Fibroblast of villous mesenchyme (primary cell): ENCODE data around the gene C7orf57. TPM values are rescaled to one million over a fixed set of nuclear protein-coding genes. Genes with fewer than 3 reads are reported as not detected.

ENCODE experiments used
- DNase-seq: peaks from one replicate; pipeline ENCODE4 v3.0.0-alpha.2; 2010; ENCODE audit warnings: low read depth
- H3K4me3 ChIP-seq: 2 replicates; pipeline ENCODE4 v1.5.1; 2011; ENCODE audit warnings: low read depth, mild to moderate bottlenecking, low read length
- total RNA-seq: library from RNA; depleted of rRNA; stranded (reverse); fragments of >200 nt; gene quantifications from 2 replicates; pipeline ENCODE4 v1.2.3, GENCODE V29; 2012
- TF ChIP-seq, protein P1 (sequence below): IDR thresholded peaks from 2 replicates; pipeline ENCODE4 v1.5.1; 2012; ENCODE audit warnings: low read depth, mild to moderate bottlenecking, low read length; ENCODE audit not compliant: insufficient read depth

Gene C7orf57
- total RNA-seq, 1 donor: 0.43 TPM

DNA sequence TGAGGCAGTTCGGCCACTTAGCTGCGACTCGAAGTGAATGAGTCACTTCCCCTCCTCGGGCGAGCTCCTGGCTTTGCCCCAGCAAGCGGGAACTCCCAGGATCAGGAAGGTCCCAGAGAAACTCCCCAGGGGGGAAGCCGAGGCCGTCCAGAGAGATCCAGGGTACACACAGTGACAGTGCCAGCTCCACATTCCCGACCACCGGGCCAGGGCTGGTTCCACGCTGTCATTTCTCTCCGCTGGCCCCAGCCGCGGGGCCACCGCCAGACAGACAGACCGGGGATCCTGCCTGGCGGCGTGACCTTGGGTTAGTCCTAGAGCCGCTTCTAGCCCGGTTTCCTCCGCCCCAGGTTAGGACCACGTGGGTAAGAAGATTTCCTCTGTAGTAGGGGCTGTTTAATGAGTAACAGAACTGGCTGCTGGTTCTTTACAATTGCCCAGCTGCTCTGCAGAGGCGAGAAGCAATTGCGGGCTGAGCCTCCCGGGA, 53.3 kb downstream of the C7orf57 start:
- TF ChIP-seq, protein P1, sequence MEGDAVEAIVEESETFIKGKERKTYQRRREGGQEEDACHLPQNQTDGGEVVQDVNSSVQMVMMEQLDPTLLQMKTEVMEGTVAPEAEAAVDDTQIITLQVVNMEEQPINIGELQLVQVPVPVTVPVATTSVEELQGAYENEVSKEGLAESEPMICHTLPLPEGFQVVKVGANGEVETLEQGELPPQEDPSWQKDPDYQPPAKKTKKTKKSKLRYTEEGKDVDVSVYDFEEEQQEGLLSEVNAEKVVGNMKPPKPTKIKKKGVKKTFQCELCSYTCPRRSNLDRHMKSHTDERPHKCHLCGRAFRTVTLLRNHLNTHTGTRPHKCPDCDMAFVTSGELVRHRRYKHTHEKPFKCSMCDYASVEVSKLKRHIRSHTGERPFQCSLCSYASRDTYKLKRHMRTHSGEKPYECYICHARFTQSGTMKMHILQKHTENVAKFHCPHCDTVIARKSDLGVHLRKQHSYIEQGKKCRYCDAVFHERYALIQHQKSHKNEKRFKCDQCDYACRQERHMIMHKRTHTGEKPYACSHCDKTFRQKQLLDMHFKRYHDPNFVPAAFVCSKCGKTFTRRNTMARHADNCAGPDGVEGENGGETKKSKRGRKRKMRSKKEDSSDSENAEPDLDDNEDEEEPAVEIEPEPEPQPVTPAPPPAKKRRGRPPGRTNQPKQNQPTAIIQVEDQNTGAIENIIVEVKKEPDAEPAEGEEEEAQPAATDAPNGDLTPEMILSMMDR: no peak
- peak; percentile 98 for DNase-seq
- peak overlapping the region; percentile 91 for H3K4me3 ChIP-seq

DNA sequence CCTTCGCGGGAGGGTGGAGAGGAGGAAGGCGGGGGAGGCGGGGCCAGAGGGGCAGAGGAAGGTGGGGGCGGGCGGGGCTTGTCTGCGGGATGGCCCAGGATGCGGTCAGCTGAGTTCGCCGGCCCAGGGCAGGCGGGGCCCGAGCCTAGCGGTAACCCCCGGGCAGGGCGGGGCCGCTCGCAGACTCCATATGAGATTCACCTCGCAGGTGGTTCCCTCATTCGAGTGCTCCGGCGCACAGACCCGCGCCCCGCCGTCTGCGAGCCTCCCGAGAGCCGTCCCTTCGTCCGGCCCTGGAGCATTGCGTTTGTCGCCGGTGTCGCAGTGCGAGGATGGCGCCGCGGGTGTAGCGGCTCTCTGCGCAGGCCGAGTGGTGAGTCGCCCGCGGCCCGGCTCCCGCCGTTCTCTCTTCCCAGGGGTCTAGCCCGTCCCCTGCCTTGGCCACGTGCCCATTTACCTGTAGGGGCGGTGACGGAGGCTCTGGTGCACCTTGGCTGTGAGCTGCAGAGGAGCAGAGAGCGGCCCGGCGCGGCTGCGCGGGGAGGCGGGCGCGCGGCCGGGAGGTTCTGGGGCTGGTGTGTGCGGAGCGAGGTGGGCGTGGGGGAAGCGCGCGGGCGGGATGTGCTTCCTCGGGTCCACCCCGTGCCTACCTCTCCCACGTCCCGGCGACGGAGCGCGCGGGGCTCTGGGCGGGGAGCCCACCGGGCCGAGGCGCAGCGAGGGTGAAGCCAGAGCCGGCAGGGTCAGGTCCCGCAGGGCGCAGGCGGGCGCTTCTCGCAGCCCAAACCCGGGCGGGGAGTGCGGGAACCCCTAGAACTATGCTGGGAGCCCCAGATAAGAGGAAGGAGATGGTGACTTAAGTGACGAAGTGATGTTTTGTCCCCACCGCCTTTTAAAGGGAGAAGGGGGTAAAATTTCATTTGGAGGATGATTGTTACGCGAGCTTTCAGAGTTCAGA, 54.0 kb downstream of the C7orf57 start, which contains the start of gene UPP1:
UPP1 (plus strand) TSS at position 220 of the 958 bp plus-strand sequence. CDS start 5,519 bp downstream, outside the sequence.
- peak; percentile 39 for DNase-seq
- TF ChIP-seq, protein P1: no peak
- H3K4me3 ChIP-seq: peak within 1 kb of the TSS; percentile 91

DNA sequence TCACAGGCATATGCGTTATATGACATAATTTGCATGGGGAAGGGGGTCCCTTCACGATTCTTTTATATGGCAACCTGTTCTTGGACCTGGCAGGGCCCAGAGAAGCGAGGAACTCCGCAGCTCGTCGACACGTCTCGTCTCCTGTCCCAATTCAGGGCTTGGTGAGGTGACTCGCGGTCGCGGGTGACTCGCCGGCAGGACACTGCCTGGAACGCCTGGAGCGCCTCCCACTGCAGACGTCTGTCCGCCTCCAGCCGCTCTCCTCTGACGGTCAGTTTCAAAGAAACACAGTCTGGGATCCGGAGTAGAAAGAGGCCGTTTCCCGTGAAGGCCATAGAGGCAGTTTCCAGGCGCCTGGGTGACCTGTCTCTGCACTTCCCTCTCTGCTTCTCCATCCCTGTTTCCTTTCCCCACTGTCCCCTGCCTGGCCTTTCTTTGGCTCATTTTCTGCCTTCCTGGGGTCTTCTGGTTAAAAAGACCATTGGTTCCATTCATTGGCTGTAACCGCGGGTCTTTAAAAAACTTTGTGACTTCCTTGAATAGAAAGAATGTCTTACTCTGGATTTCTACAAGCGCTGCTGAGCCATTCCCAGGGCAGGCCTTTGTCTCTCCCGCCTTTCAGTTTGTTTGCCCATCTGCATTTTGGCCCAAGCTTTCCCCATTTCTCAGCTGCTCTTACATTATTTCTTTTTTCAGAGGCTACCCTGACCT, 54.9 kb downstream of the C7orf57 start:
- H3K4me3 ChIP-seq: peak overlapping the region; percentile 91
- peak; percentile 65 for DNase-seq
- TF ChIP-seq, protein P1: no peak

DNA sequence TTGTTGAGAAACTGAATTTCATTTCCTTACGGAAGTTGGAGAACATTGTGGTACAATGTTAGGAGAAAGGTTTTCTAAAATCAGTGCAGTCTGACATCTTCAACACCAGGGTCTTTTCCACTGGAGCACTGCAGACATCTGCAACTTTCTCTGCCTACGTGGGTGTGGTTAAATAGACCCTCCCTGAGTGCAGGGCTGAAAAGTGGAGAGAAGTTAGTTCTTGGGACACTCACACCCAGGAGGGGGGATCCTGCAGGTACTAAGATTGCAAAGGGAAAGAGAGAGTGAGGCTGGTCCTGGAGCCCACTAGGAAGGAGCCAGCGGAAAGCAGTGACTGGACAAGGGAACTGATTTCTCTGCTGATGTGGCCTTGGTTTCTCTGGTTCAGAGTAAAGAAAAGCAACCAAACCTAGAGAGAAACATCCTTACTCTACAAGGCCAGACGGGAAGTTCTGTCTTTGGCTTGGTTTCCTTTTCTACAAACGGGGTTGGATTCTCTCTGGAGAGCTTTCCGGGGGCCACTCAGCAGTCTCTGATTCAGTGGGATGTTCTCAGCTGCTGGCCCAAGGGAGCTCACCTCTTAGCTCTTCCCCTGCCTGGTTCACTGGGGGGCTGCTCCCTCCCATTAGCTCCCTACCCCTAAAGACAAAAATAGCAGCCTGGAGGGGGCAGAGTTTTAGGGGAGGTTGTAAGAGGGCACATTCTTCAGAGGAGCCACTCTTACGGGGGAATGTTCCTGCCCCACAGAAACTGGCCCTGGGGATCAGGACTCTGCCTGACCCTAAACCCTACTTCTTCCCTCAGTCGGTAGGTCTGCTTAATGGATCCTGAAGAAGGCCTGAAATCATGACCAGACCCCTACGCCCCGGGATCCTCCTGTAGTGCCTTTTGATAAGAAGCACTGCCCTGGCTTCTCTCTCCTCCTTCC, 56.4 kb downstream of the C7orf57 start:
- peak overlapping the region; percentile 0 for H3K4me3 ChIP-seq
- TF ChIP-seq, protein P1: no peak
- no peak for DNase-seq

DNA sequence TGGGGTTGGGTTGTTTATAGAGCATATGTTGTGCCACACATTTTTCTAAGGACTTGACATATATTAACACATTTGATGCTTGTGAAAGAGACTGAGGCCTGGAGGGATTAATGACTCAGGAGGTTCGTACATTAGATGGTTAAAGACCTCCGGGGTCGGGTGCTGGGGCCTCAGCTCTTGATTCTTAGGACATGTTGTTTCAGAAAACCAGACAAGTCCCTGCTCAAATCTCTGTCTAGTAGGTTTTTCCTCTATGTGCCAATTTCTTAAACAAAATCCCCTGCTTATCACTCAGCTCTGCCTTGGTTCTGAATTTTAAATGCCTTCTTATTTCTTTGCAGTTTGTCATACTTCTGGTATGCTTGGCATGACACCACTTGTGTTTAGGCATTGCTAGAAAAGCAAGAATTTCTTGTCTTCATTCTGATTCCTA, 59.5 kb downstream of the C7orf57 start:
- no peak overlapping the region for H3K4me3 ChIP-seq
- peak; percentile 85 for DNase-seq
- TF ChIP-seq, protein P1: no peak

DNA sequence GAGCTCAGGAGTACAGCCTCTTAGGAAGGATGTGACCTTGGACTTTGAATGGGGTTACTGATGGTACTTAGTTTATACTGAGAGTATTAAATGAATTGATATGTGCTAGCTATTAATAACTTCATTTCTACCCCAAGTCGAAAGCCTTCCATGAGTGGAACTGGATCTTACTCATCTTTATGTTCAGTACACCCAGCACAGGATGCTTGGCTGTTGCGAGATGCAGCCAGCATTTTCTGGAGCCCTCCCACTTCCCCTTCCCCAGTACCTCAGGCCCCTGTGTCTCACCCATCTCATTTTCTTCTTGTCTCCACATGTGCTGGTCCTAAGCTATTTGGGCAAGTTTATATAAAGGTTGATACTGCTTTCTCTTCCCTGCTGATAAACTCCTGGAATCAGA, 60.9 kb downstream of the C7orf57 start:
- TF ChIP-seq, protein P1: no peak
- DNase-seq: no peak
- no peak overlapping the region for H3K4me3 ChIP-seq
